ENCODE results near the gene PER2.

- TF ChIP-seq ZZZ3 (CRISPR knock-in tag; IDR thresholded peaks at IDR 0.05; ENCODE audit: borderline replicate concordance) (no peak), SP4 (CRISPR knock-in tag; IDR thresholded peaks at IDR 0.05) (no peak), TCF12 (IDR thresholded peaks at IDR 0.05) (no peak), TCF12 (CRISPR knock-in tag; IDR thresholded peaks at IDR 0.05) (no peak)
- TF ChIP-seq, protein P1, sequence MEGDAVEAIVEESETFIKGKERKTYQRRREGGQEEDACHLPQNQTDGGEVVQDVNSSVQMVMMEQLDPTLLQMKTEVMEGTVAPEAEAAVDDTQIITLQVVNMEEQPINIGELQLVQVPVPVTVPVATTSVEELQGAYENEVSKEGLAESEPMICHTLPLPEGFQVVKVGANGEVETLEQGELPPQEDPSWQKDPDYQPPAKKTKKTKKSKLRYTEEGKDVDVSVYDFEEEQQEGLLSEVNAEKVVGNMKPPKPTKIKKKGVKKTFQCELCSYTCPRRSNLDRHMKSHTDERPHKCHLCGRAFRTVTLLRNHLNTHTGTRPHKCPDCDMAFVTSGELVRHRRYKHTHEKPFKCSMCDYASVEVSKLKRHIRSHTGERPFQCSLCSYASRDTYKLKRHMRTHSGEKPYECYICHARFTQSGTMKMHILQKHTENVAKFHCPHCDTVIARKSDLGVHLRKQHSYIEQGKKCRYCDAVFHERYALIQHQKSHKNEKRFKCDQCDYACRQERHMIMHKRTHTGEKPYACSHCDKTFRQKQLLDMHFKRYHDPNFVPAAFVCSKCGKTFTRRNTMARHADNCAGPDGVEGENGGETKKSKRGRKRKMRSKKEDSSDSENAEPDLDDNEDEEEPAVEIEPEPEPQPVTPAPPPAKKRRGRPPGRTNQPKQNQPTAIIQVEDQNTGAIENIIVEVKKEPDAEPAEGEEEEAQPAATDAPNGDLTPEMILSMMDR (CRISPR knock-in tag; IDR thresholded peaks at IDR 0.05): no peak
These were observed 32.8 kb downstream of the PER2 start for GRCh38 chr2:238255636-238256035.
